IMR-90 (cell line): ENCODE measurements around the gene DNAH5.

ENCODE experiments used
- CTCF ChIP-seq: conservative IDR thresholded peaks from 2 replicates; pipeline ENCODE4 v1.5.1; 2012; ENCODE audit warnings: mild to moderate bottlenecking, low read depth, low read length, improper control_type of control experiment
- MAFK ChIP-seq: IDR thresholded peaks from 2 replicates; pipeline ENCODE4 v1.6.1; 2012; ENCODE audit warnings: low read depth, low read length, improper control_type of control experiment
- MAZ ChIP-seq: IDR thresholded peaks from 2 replicates; pipeline ENCODE4 v1.6.1; 2012; ENCODE audit warnings: low read depth, mild to moderate bottlenecking, low read length, improper control_type of control experiment, moderate library complexity, borderline replicate concordance
- SMC3 ChIP-seq: fragments of 150-350 bp; IDR thresholded peaks from 2 replicates; pipeline ENCODE4 v1.6.1; 2016; ENCODE audit warnings: low read depth, mild to moderate bottlenecking, antibody characterized with exemption, low read length, moderate library complexity

DNA sequence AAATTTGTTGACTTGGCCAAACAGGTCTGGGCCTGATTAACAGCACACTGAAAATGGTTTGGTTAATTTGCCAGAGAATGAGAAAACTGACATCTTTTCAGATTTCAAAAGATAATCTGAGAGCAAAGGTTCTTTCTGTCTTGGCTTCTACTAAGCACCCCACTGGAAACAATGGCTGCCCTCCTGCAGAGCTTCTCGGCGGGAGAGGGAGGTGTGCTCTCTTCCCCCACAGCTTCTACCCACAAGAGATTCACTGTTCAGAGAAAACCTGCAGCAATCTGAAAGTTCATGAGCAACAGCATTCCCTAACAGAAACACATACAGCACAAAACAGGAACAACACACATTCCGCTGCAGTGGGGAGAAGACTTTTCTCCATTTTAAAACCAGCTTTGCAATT is 3.0 kb downstream of the DNAH5 start:
- TF ChIP-seq CTCF, result no peak
- no peak for TF ChIP-seq SMC3
- TF ChIP-seq MAZ, result no peak
- TF ChIP-seq MAFK, result no peak
